Tibial nerve (tissue), 4 donors: ENCODE measurements around the gene TBC1D24.

Experiments
- CTCF ChIP-seq, 5 experiments: fragments of 200-600 bp in 3 of 5; fragments of 450-650 bp in 2 of 5; sonication (generic) in 3 of 5; IDR thresholded peaks; one replicate each; pipeline ENCODE4 v1.5.1; 2016 to 2019; ENCODE audit warnings: antibody characterized with exemption in 5 of 5, mild to moderate bottlenecking in 3 of 5, moderate library complexity in 2 of 5
- EP300 ChIP-seq, 2 donors: sonication (generic); formaldehyde crosslinking; IDR thresholded peaks; one replicate each; pipeline ENCODE4 v1.6.1; 2017; ENCODE audit warnings: antibody characterized with exemption in 2 of 2, mild to moderate bottlenecking in 1 of 2
- POLR2A ChIP-seq, 2 donors: fragments of 450-650 bp; IDR thresholded peaks; one replicate each; pipeline ENCODE4 v1.6.1; 2017; ENCODE audit warnings: antibody characterized with exemption in 2 of 2, mild to moderate bottlenecking in 2 of 2, moderate library complexity in 2 of 2

- TF ChIP-seq POLR2A (IDR thresholded peaks at IDR 0.05) (no peak), CTCF (IDR thresholded peaks at IDR 0.05) (no peak), EP300 (IDR thresholded peaks at IDR 0.05) (no peak)
Measured at GRCh38 chr16:2497695-2498484, 23.0 kb downstream of the TBC1D24 start.
